Caco-2 (cell line): ENCODE measurements around the gene KMT2C. TPM values are rescaled to one million over a fixed set of nuclear protein-coding genes. Genes with fewer than 3 reads are reported as not detected.

Experiments
- BruUV-seq: library from RNA; stranded (reverse); fragments of 400-500 nt; replicated peaks from 2 replicates; lab custom pipeline; 2021; lab: Mats Ljungman, UMichigan
- CTCF ChIA-PET: fragments of 300-600 bp; sonication (Branson Sonifier 250); formaldehyde crosslinking; loops from one replicate; lab custom pipeline; 2022; ENCODE audit warnings: antibody characterized with exemption; lab: Charles Lee
- POLR2A ChIA-PET: fragments of 300-600 bp; sonication (Branson Sonifier 250); formaldehyde crosslinking; loops from one replicate; lab custom pipeline; 2022; ENCODE audit warnings: antibody characterized with exemption; lab: Charles Lee
- DNase-seq, 2 experiments: peaks; one replicate each; pipeline versions ENCODE4 v3.0.0 to v3.0.0-alpha.2; 2020 to 2022
- H3K27me3 ChIP-seq: replicated peaks from 2 replicates; pipeline ENCODE4 v1.6.0; 2011; ENCODE audit warnings: low read length; ENCODE audit not compliant: control insufficient read depth, insufficient read depth
- H3K36me3 ChIP-seq: 2 replicates; pipeline ENCODE4 v1.5.1; 2011; ENCODE audit warnings: low read length; ENCODE audit not compliant: control insufficient read depth, insufficient read depth
- H3K4me1 ChIP-seq: fragments of 250-450 bp; sonication (Bioruptor Pico); 2 replicates; pipeline ENCODE4 v1.5.1; 2020; ENCODE audit warnings: mild to moderate bottlenecking
- H3K4me3 ChIP-seq: 2 replicates; pipeline ENCODE4 v1.5.1; 2011; ENCODE audit warnings: low read depth, mild to moderate bottlenecking, control low read depth, low read length
- H3K9me3 ChIP-seq: fragments of 250-450 bp; sonication (Bioruptor Pico); 2 replicates; pipeline ENCODE4 v1.5.1; 2020; ENCODE audit warnings: mild to moderate bottlenecking, moderate library complexity
- H3K27ac Mint-ChIP-seq: one replicate; pipeline ENCODE4 v1.8.0; 2022; ENCODE audit warnings: mixed read lengths; ENCODE audit not compliant: unreplicated experiment
- H3K27me3 Mint-ChIP-seq: one replicate; pipeline ENCODE4 v1.8.0; 2022; ENCODE audit warnings: mixed read lengths; ENCODE audit not compliant: insufficient read depth, unreplicated experiment
- H3K36me3 Mint-ChIP-seq: one replicate; pipeline ENCODE4 v1.8.0; 2022; ENCODE audit warnings: mild to moderate bottlenecking, mixed read lengths; ENCODE audit not compliant: insufficient read depth, unreplicated experiment
- H3K4me1 Mint-ChIP-seq: one replicate; pipeline ENCODE4 v1.8.0; 2022; ENCODE audit warnings: low read depth, mixed read lengths; ENCODE audit not compliant: unreplicated experiment
- H3K4me3 Mint-ChIP-seq: one replicate; pipeline ENCODE4 v1.8.0; 2022; ENCODE audit warnings: mild to moderate bottlenecking, moderate library complexity, mixed read lengths; ENCODE audit not compliant: unreplicated experiment
- H3K9me3 Mint-ChIP-seq: one replicate; pipeline ENCODE4 v1.8.0; 2022; ENCODE audit warnings: mixed read lengths; ENCODE audit not compliant: unreplicated experiment
- CTCF ChIP-seq, 2 experiments: fragments of 200-600 bp in 1 of 2; IDR thresholded peaks; 1 replicate in 1 of 2; 2 replicates in 1 of 2; pipeline versions ENCODE4 v1.5.1 to v1.8.0; 2011 to 2022; ENCODE audit warnings: antibody characterized with exemption in 1 of 2, control low read depth in 1 of 2, inconsistent platforms in 1 of 2, low read depth in 1 of 2, low read length in 1 of 2, mild to moderate bottlenecking in 1 of 2, moderate library complexity in 1 of 2; ENCODE audit not compliant: insufficient read depth in 1 of 2, severe bottlenecking in 1 of 2, unreplicated experiment in 1 of 2
- intact Hi-C: fragments of 100-400 bp; cut with micrococcal nuclease; formaldehyde crosslinking; loops from one replicate; pipeline ENCODE4 v1.10.0; 2022; ENCODE audit not compliant: unreplicated experiment
- total RNA-seq: library from RNA; stranded (reverse); gene quantifications from 2 replicates; pipeline ENCODE4 v1.2.3, GENCODE V29; 2022

The KMT2C gene
- total RNA-seq, 1 experiment from 2014 or later: 59.5 TPM

DNA sequence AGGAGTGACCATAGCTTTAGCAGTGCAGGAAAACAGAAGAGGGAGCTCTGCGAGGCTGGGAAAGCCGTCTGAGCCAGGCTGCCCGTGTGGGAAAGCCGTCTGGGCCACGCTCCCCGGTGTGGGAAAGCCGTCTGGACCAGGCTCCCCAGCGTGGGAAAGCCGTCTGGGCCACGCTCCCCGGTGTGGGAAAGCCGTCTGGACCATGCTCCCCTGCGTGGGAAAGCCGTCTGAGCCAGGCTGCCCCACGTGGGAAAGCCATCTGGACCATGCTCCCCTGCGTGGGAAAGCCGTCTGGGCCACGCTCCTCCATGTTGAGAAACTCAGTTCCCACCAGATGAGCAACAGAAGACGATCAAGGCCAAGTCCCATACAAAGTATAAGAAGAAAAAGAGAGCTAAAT is 308.6 kb downstream of the KMT2C start:
- no peaks in the 10 kb centered on the region for H3K4me1 ChIP-seq
- no peak overlapping the region for H3K4me3 ChIP-seq
- TF ChIP-seq CTCF (IDR thresholded peaks at IDR 0.05; ENCODE audit: insufficient read depth in 1 of 2, low read depth in 1 of 2, low read length in 1 of 2, severe bottlenecking in 1 of 2, unreplicated experiment in 1 of 2): no peak
- Mint-ChIP-seq H3K27ac (no peak overlapping the region), H3K36me3 (peaks cover 89% of the 10 kb centered on the region), H3K4me1 (no peaks in the 10 kb centered on the region), H3K9me3 (peaks cover 18% of the 10 kb centered on the region), H3K4me3 (no peak overlapping the region), H3K27me3 (no peaks in the 10 kb centered on the region)
- no peak for DNase-seq
- intact Hi-C loops: no loop called here
- BruUV-seq: no TSS peak
- ChIA-PET POLR2A (no interaction called here), CTCF (no interaction called here)
- peaks cover 5% of the 10 kb centered on the region for H3K36me3 ChIP-seq
- H3K9me3 ChIP-seq: peaks cover 6% of the 10 kb centered on the region; the same call in 1 of the 2 replicates
- H3K27me3 ChIP-seq: no peaks in the 10 kb centered on the region

- no TSS peak for BruUV-seq
- Mint-ChIP-seq H3K9me3 (peaks cover 18% of the 10 kb centered on the region), H3K27ac (no peak overlapping the region), H3K36me3 (peaks cover 89% of the 10 kb centered on the region), H3K27me3 (no peaks in the 10 kb centered on the region), H3K4me3 (no peak overlapping the region), H3K4me1 (no peaks in the 10 kb centered on the region)
- POLR2A ChIA-PET: no interaction called here
- no peaks in the 10 kb centered on the region for H3K27me3 ChIP-seq
- peaks cover 5% of the 10 kb centered on the region for H3K36me3 ChIP-seq
- peaks cover 6% of the 10 kb centered on the region; the same call in 1 of the 2 replicates for H3K9me3 ChIP-seq
- DNase-seq: no peak
- no peak overlapping the region for H3K4me3 ChIP-seq
- intact Hi-C loops: no loop called here
- no peak for TF ChIP-seq CTCF (IDR thresholded peaks at IDR 0.05; ENCODE audit: insufficient read depth in 1 of 2, low read depth in 1 of 2, low read length in 1 of 2, severe bottlenecking in 1 of 2, unreplicated experiment in 1 of 2)
- CTCF ChIA-PET: no interaction called here
- H3K4me1 ChIP-seq: no peaks in the 10 kb centered on the region
These were observed 309.1 kb downstream of the KMT2C start for GRCh38 chr7:152126741-152127140.

GRCh38 chr7:152122540-152122939 is 313.3 kb downstream of the KMT2C start:
- no TSS peak for BruUV-seq
- TF ChIP-seq CTCF (IDR thresholded peaks at IDR 0.05; ENCODE audit: insufficient read depth in 1 of 2, low read depth in 1 of 2, low read length in 1 of 2, severe bottlenecking in 1 of 2, unreplicated experiment in 1 of 2): no peak
- H3K27me3 Mint-ChIP-seq: no peaks in the 10 kb centered on the region
- no peak overlapping the region for H3K4me3 Mint-ChIP-seq
- CTCF ChIA-PET: no interaction called here
- Histone ChIP-seq H3K9me3 (peaks cover 6% of the 10 kb centered on the region; the same call in 1 of the 2 replicates), H3K4me3 (no peak overlapping the region), H3K36me3 (peaks cover 1% of the 10 kb centered on the region), H3K27me3 (no peaks in the 10 kb centered on the region), H3K4me1 (no peaks in the 10 kb centered on the region)
- no peak overlapping the region for H3K27ac Mint-ChIP-seq
- POLR2A ChIA-PET: no interaction called here
- H3K36me3 Mint-ChIP-seq: peaks cover 86% of the 10 kb centered on the region
- intact Hi-C loops: no loop called here
- H3K9me3 Mint-ChIP-seq: peaks cover 18% of the 10 kb centered on the region
- no peaks in the 10 kb centered on the region for H3K4me1 Mint-ChIP-seq
- DNase-seq: no peak
